ENCODE measurements around the gene PKD2L1. TPM values are rescaled to one million over a fixed set of nuclear protein-coding genes. Genes with fewer than 3 reads are reported as not detected.

Gene PKD2L1
- total RNA-seq, 4 donors from 2014 or later = 0.14 to 1.9 TPM; not detected in 2

DNA sequence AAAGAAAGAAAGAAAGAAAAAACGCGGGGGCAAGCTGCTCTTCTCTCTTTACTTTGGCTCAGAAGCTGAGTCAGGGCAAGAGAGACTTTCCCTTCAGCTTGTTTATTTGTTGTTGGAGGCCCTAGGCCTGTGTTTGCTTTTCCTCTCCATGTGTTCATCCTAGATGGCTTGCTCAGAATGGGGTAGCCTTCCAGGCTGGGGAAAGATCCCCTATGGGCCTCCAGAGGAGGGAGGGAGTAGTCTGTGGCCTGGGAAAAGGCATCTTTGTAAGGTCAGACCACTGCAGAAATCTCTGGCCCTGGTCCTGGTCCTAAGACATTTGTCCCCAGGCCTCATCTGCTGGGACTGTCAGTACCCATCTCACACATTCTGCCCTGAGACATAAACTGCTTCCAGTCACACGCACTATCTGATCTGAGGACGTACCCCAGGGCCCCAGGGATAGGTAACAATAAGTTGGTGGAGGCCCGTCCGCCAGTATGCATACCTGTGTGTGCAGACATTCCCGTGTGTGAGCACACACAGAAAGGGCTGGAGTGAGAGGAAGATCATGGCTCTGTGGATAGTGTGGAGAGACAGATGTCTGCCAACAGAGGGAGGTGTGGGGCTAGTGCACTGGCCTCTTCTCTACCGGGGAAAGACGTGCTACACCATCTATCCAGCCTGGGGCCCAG is 12.1 kb upstream of the PKD2L1 start:
- TF ChIP-seq EP300 (IDR thresholded peaks at IDR 0.05; ENCODE audit: low read depth) = no peak
- TF ChIP-seq CTCF (IDR thresholded peaks at IDR 0.05) = peak; percentile 51 to 87 (median 70)
- intact Hi-C loops (cut with DNase I; ENCODE audit: low total_unique reads) = no loop called here
- WGBS, 2 donors (ENCODE audit: low coverage in 1 of 2) = 34 to 48% methylated on average over 2 to 9 of the region's 9 CpGs
- H3K4me1 ChIP-seq = peaks cover 0 to 22% (median 8%) of the 10 kb centered on the region in 4 donors
- H3K4me3 ChIP-seq = no peak overlapping the region
- DNase-seq = peak; percentile 68
- H3K27me3 ChIP-seq = no peaks in the 10 kb centered on the region
- no peaks in the 10 kb centered on the region for H3K36me3 ChIP-seq
- in situ Hi-C loops (cut with MboI; ENCODE audit: low pct_ligation_motif_present in 1 of 4, low pct_unique_long_range_greater_than_20kb in 1 of 4, low sequenced_read_pairs in 3 of 4) = loop anchor here (5.0 to 25.0 kb wide), 3 partner anchors 90 to 173 kb away; partner anchors contain the start of gene SEC31B (in 3 of the 4)
- no peak overlapping the region for H3K27ac ChIP-seq
- H3K9me3 ChIP-seq = no peaks in the 10 kb centered on the region

DNA sequence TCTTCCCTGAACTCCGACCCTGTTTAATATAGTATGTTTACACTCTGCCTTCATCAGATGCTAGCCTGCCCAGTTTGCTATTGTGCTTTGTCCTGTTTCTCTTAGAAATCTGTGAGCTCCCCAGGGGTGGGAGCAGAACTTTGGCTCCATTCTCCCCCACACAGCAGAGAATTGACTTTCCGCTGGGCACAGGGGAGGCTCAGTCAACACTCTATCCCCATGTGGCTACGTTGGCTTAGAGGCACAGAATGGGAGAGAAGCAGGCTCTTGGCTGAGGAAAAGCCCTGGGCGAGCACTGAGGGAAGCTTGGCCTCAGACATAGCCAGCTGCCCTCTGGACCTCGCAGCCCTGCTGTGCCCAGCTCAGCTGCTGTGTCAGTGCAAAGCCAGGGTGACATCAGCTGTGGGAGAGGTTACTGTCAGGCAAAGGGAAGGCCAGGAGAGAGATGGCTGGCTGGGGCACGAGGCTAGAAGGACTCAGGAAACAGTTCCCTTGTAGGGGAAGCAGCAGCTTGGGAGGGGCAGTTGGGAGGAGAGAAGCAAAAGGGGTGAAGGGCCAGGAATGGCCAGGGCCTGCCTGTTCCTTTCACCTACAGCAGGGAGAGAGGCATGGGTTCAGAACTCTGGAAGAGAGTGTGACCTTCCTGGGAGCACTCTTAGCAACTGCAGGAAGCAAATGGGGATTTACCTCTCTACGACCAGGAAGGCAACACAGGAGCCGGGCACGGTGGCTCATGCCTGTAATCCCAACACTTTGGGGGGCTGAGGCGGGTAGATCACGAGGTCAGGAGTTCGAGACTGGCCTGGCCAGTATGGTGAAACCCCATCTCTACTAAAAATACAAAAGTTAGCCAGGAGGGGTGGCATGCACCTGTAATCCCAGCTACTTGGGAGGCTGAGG is 11.2 kb upstream of the PKD2L1 start:
- Histone ChIP-seq H3K27ac (no peak overlapping the region), H3K4me1 (peaks cover 0 to 17% (median 2%) of the 10 kb centered on the region in 4 donors), H3K4me3 (no peak overlapping the region), H3K36me3 (no peaks in the 10 kb centered on the region), H3K9me3 (no peaks in the 10 kb centered on the region), H3K27me3 (peaks cover 2% of the 10 kb centered on the region)
- intact Hi-C loops (cut with DNase I; ENCODE audit: low total_unique reads) (no loop called here), in situ Hi-C loops (cut with MboI; ENCODE audit: low pct_ligation_motif_present in 1 of 4, low pct_unique_long_range_greater_than_20kb in 1 of 4, low sequenced_read_pairs in 3 of 4) (loop anchor here (5.0 to 25.0 kb wide), 3 partner anchors 91 to 174 kb away; partner anchors contain the start of gene SEC31B (in 3 of the 4))
- WGBS, 2 donors (ENCODE audit: low coverage in 1 of 2) = 67 to 76% methylated on average over 1 to 12 of the region's 12 CpGs
- DNase-seq = no peak
- TF ChIP-seq CTCF (IDR thresholded peaks at IDR 0.05) (no peak), POLR2A (IDR thresholded peaks at IDR 0.05) (no peak), EP300 (IDR thresholded peaks at IDR 0.05; ENCODE audit: low read depth) (no peak), POLR2AphosphoS5 (IDR thresholded peaks at IDR 0.05) (no peak)

DNA sequence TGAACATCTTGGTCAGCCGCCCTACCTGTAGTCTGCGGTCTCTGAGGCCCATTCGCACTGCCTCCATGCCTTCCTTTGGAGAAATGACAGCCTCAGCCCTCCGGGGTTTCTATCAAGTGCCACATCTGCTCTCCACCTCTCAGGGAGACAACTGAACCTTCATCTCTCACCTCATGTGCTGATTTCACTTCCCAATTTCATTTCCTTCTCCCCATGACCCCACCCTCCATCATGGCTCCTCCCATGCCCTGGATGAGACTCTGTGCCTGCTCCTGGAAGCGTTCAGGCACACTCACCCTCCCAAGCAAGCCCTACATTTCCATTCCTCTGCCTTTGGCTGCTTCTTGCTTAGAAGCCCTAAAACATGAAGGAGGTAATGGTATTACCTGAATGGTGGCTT is 9.2 kb upstream of the PKD2L1 start:
- peaks cover 9% of the 10 kb centered on the region for H3K27me3 ChIP-seq
- no peak overlapping the region for H3K4me3 ChIP-seq
- no peak for DNase-seq
- peaks cover 0 to 12% (median 0%) of the 10 kb centered on the region in 4 donors for H3K4me1 ChIP-seq
- no peaks in the 10 kb centered on the region for H3K36me3 ChIP-seq
- no peaks in the 10 kb centered on the region for H3K9me3 ChIP-seq
- TF ChIP-seq EP300 (IDR thresholded peaks at IDR 0.05; ENCODE audit: low read depth) = no peak
- no peak for TF ChIP-seq POLR2A (IDR thresholded peaks at IDR 0.05)
- TF ChIP-seq CTCF (IDR thresholded peaks at IDR 0.05) = no peak
- TF ChIP-seq POLR2AphosphoS5 (IDR thresholded peaks at IDR 0.05) = no peak
- in situ Hi-C loops (cut with MboI; ENCODE audit: low pct_ligation_motif_present in 1 of 4, low pct_unique_long_range_greater_than_20kb in 1 of 4, low sequenced_read_pairs in 3 of 4) = loop anchor here in 2 of 4 donors (25.0 kb wide), 1 partner anchor 173 kb away; the partner anchor contains the start of gene SEC31B (in 2 of the 2)
- no peak overlapping the region for H3K27ac ChIP-seq
- 54% methylated on average over 4 of the region's 5 CpGs; no CpG with 5 or more reads in 1 of the 2 donors for WGBS, 2 donors (ENCODE audit: low coverage in 1 of 2)
- intact Hi-C loops (cut with DNase I; ENCODE audit: low total_unique reads) = loop anchor here (2.0 kb wide), 1 partner anchor 96 kb away; no protein-coding TSS in a partner anchor
